GM12878 (cell line): ENCODE data around the gene TRAF7. TPM values are rescaled to one million over a fixed set of nuclear protein-coding genes. Genes with fewer than 3 reads are reported as not detected.
A peak's percentile ranks its signal among the peaks of the same experiment; 100 is the strongest.

Source experiments
- ATAC-seq: fragments of 200-7000 bp; cut with Tn5 transposase; 3 replicates; pipeline ENCODE4 v1.9.1; 2020; ENCODE audit warnings: mild to moderate bottlenecking, moderate library complexity
- BruUV-seq: library from RNA; stranded (reverse); fragments of 400-500 nt; replicated peaks from 2 replicates; lab custom pipeline; 2021; lab: Mats Ljungman, UMichigan
- CTCF ChIA-PET: fragments of 300-600 bp; sonication (Branson Sonifier 250); formaldehyde crosslinking; extraction: SDS; loops from one replicate; lab custom pipeline; 2021; ENCODE audit warnings: inconsistent platforms; lab: Yijun Ruan, JAX
- POLR2A ChIA-PET: fragments of 350-600 bp; formaldehyde crosslinking; extraction: SDS; loops from one replicate; lab custom pipeline; 2021; ENCODE audit warnings: inconsistent platforms; lab: Charles Lee
- RAD21 ChIA-PET: fragments of 300-600 bp; sonication (Branson Sonifier 250); formaldehyde crosslinking; loops from one replicate; lab custom pipeline; 2023; ENCODE audit warnings: antibody characterized with exemption; ENCODE audit not compliant: unreplicated experiment; lab: Charles Lee
- SMC1A ChIA-PET: fragments of 300-600 bp; sonication (Branson Sonifier 250); formaldehyde crosslinking; loops from one replicate; lab custom pipeline; 2023; ENCODE audit not compliant: unreplicated experiment, uncharacterized antibody; lab: Charles Lee
- DNase-seq: peaks from one replicate; pipeline ENCODE4 v3.0.0-alpha.2; 2011; ENCODE audit warnings: low read depth, low spot score
- FAIRE-seq: peaks from 3 replicates; lab custom pipeline; 2011; peaks lifted over from hg19 to GRCh38; lab: Jason Lieb, UNC
- H2AFZ ChIP-seq: 2 replicates; pipeline ENCODE4 v1.6.0; 2011; ENCODE audit warnings: low read depth, low read length, control low read depth; ENCODE audit not compliant: control insufficient read depth
- H3K27ac ChIP-seq: 2 replicates; pipeline ENCODE4 v1.5.1; 2011; ENCODE audit warnings: control low read depth; ENCODE audit not compliant: control insufficient read depth, insufficient read depth
- H3K27me3 ChIP-seq, 2 experiments: replicated peaks in 1 of 2; 2 replicates each; pipeline versions ENCODE4 v1.6.0 to v1.6.1; 2011; ENCODE audit warnings: low read length in 1 of 2; ENCODE audit not compliant: control insufficient read depth in 2 of 2, insufficient read depth in 2 of 2
- H3K36me3 ChIP-seq, 2 experiments: 2 replicates each; pipeline ENCODE4 v1.5.1; 2011; ENCODE audit warnings: low read length in 1 of 2; ENCODE audit not compliant: control insufficient read depth in 2 of 2, insufficient read depth in 2 of 2
- H3K4me1 ChIP-seq: 2 replicates; pipeline ENCODE4 v1.6.1; 2011; ENCODE audit warnings: mild to moderate bottlenecking, low read length, moderate library complexity, mixed read lengths; ENCODE audit not compliant: control insufficient read depth, insufficient read depth
- H3K4me2 ChIP-seq: 2 replicates; pipeline ENCODE4 v1.6.0; 2011; ENCODE audit warnings: control low read depth; ENCODE audit not compliant: control insufficient read depth, insufficient read depth
- H3K4me3 ChIP-seq: fragments of 200-600 bp; sonication (generic); 2 replicates; pipeline ENCODE4 v1.5.1; 2016
- H3K79me2 ChIP-seq: 2 replicates; pipeline ENCODE4 v1.6.0; 2011; ENCODE audit warnings: low read length; ENCODE audit not compliant: control insufficient read depth, insufficient read depth
- H3K9ac ChIP-seq: 2 replicates; pipeline ENCODE4 v1.8.0; 2011; ENCODE audit warnings: low read length, control low read depth, mixed read lengths; ENCODE audit not compliant: control insufficient read depth, insufficient read depth
- H3K9me3 ChIP-seq: replicated peaks from 3 replicates; pipeline ENCODE4 v1.5.1; 2011; ENCODE audit warnings: mild to moderate bottlenecking, low read length; ENCODE audit not compliant: control insufficient read depth, insufficient read depth
- H4K20me1 ChIP-seq: 2 replicates; pipeline ENCODE4 v1.6.0; 2011; ENCODE audit not compliant: control insufficient read depth, insufficient read depth
- MYB ChIP-seq: fragments of 150-350 bp; IDR thresholded peaks from 2 replicates; pipeline ENCODE4 v1.6.1; 2014; ENCODE audit warnings: mild to moderate bottlenecking, low read depth, low read length, borderline replicate concordance
- NR2F1 ChIP-seq: fragments of 450-650 bp; conservative IDR thresholded peaks from 2 replicates; pipeline ENCODE4 v1.6.1; 2017; ENCODE audit warnings: mild to moderate bottlenecking
- SIN3A ChIP-seq: IDR thresholded peaks from 2 replicates; pipeline ENCODE4 v1.6.1; 2012; ENCODE audit warnings: low read depth, low read length, improper control_type of control experiment
- STAT3 ChIP-seq: IDR thresholded peaks from 2 replicates; pipeline ENCODE4 v1.6.1; 2011; ENCODE audit warnings: low read depth, low read length, improper control_type of control experiment
- ZBED1 ChIP-seq: IDR thresholded peaks from 2 replicates; pipeline ENCODE4 v1.6.1; 2016; ENCODE audit warnings: borderline replicate concordance
- WGBS: methylation state at CpG from one replicate; pipeline ENCODE4 v1.1.6; 2016; ENCODE audit warnings: low lambda C conversion rate; ENCODE audit not compliant: insufficient replicate concordance, insufficient coverage; ENCODE audit errors: missing lambda C conversion rate; 5-methylcytosine and 5-hydroxymethylcytosine counted together
- in situ Hi-C: fragments of 300-500 bp; cut with MboI; formaldehyde crosslinking; loops from 9 replicates; pipeline ENCODE4 v1.14.3; 2018; ENCODE audit warnings: mixed read lengths
- intact Hi-C: fragments of 100-400 bp; cut with micrococcal nuclease; formaldehyde crosslinking; loops from one replicate; pipeline ENCODE4 v1.14.2; 2022; ENCODE audit not compliant: unreplicated experiment
- polyA plus RNA-seq, 11 experiments: library from polyadenylated mRNA; depleted of rRNA in 4 of 11; unstranded in 6 of 11; stranded (reverse) in 5 of 11; fragments of >200 nt; fragmentation: Nextera tagmentation in 4 of 11; fragmentation: Illumina TruSeq in 1 of 11; extraction: Ambion mirVana in 4 of 11; extraction: Trizol in 1 of 11; gene quantifications; 1 replicate in 1 of 11; 2 replicates in 10 of 11; pipeline versions ENCODE4 v1.2.1 to v1.2.3, GENCODE V29; 2011 to 2016; ENCODE audit warnings: inconsistent platforms in 2 of 11, missing spikeins in 2 of 11, low read depth in 1 of 11
- total RNA-seq, 4 experiments: library from RNA; depleted of rRNA in 3 of 4; stranded (reverse); fragments of >200 nt in 3 of 4; fragmentation: Illumina TruSeq in 1 of 4; extraction: Trizol in 1 of 4; gene quantifications; 2 replicates each; pipeline versions ENCODE4 v1.2.1 to v1.2.3, GENCODE V29; 2013 to 2021
- TF ChIP-seq, protein P1 (sequence below): fragments of 450-650 bp; formaldehyde crosslinking; IDR thresholded peaks from 2 replicates; pipeline ENCODE4 v1.4.0; 2020; ENCODE audit warnings: mild to moderate bottlenecking, moderate library complexity
- TF ChIP-seq, protein P2 (sequence below): fragments of 450-650 bp; IDR thresholded peaks from 2 replicates; pipeline ENCODE4 v1.6.1; 2017; ENCODE audit warnings: mild to moderate bottlenecking

TRAF7 gene
- total and polyA plus RNA-seq, 10 of the 15 experiments (the other 5 are each of a cell fraction or from before 2014, with no cell fraction given), result 0.61 to 87.0 (median 30.0) TPM

DNA sequence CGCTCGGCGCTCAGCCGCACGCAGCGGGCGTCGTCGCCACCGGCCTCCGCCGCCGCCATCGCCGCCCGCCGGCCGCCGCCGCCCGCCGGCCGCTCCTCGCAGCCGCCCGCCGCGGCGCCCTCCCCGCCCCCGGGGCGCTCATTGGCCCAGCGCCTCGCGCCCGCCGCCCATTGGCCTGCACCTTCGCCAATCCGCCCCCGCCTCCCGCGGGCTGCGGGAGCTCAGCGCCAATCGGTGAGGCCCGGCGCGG, 59.1 kb downstream of the TRAF7 start, which contains the start of gene PGP (continued):
- no peak for TF ChIP-seq MYB
- TF ChIP-seq STAT3, result no peak
- no peak for TF ChIP-seq SIN3A
- no peak for TF ChIP-seq ZBED1
- TF ChIP-seq, all 136 proteins: peak for 12

DNA sequence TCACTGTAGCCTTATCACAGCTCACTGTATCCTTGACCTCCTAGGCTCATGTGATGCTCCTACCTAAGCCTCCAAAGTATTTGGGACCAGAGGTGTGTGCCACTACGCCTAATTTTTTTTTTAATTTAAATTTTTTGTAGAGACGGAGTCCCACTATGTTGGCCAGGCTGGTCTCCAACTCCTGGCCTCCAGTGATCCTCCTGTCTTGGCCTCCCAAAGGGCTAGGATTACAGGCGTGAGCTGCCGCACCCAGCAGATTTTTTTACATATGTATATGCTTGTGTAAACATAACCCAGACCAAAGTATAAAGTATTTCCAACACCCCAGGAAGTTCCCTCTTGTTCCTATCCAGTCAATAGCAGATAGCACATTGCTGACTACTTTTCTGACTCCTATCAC, 60.7 kb downstream of the TRAF7 start:
- FAIRE-seq, result no peak
- Histone ChIP-seq H3K4me3 (no peak overlapping the region), H4K20me1 (no peaks in the 10 kb centered on the region), H3K9ac (no peak overlapping the region), H3K9me3 (no peaks in the 10 kb centered on the region), H3K4me1 (no peaks in the 10 kb centered on the region), H3K4me2 (peak overlapping the region; percentile 32), H2AFZ (no peak overlapping the region), H3K79me2 (peaks cover 16% of the 10 kb centered on the region), H3K36me3 (no peaks in the 10 kb centered on the region; a peak in 1 of 4 replicates), H3K27me3 (no peaks in the 10 kb centered on the region), H3K27ac (no peak overlapping the region)
- TF ChIP-seq NR2F1, result no peak
- TF ChIP-seq, protein P1, sequence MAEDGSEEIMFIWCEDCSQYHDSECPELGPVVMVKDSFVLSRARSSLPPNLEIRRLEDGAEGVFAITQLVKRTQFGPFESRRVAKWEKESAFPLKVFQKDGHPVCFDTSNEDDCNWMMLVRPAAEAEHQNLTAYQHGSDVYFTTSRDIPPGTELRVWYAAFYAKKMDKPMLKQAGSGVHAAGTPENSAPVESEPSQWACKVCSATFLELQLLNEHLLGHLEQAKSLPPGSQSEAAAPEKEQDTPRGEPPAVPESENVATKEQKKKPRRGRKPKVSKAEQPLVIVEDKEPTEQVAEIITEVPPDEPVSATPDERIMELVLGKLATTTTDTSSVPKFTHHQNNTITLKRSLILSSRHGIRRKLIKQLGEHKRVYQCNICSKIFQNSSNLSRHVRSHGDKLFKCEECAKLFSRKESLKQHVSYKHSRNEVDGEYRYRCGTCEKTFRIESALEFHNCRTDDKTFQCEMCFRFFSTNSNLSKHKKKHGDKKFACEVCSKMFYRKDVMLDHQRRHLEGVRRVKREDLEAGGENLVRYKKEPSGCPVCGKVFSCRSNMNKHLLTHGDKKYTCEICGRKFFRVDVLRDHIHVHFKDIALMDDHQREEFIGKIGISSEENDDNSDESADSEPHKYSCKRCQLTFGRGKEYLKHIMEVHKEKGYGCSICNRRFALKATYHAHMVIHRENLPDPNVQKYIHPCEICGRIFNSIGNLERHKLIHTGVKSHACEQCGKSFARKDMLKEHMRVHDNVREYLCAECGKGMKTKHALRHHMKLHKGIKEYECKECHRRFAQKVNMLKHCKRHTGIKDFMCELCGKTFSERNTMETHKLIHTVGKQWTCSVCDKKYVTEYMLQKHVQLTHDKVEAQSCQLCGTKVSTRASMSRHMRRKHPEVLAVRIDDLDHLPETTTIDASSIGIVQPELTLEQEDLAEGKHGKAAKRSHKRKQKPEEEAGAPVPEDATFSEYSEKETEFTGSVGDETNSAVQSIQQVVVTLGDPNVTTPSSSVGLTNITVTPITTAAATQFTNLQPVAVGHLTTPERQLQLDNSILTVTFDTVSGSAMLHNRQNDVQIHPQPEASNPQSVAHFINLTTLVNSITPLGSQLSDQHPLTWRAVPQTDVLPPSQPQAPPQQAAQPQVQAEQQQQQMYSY (CRISPR knock-in tag), result no peak
- TF ChIP-seq, protein P2, sequence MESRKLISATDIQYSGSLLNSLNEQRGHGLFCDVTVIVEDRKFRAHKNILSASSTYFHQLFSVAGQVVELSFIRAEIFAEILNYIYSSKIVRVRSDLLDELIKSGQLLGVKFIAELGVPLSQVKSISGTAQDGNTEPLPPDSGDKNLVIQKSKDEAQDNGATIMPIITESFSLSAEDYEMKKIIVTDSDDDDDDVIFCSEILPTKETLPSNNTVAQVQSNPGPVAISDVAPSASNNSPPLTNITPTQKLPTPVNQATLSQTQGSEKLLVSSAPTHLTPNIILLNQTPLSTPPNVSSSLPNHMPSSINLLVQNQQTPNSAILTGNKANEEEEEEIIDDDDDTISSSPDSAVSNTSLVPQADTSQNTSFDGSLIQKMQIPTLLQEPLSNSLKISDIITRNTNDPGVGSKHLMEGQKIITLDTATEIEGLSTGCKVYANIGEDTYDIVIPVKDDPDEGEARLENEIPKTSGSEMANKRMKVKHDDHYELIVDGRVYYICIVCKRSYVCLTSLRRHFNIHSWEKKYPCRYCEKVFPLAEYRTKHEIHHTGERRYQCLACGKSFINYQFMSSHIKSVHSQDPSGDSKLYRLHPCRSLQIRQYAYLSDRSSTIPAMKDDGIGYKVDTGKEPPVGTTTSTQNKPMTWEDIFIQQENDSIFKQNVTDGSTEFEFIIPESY, result no peak
- ChIA-PET SMC1A (interaction anchor here (0.6 kb wide), 1 partner anchor 782 kb away, joined by 3 read pairs; no protein-coding TSS in a partner anchor), POLR2A (no interaction called here), CTCF (interaction anchor here (0.7 kb wide), 1 partner anchor 213 kb away, joined by 3 read pairs; no protein-coding TSS in a partner anchor), RAD21 (no interaction called here)
- no peak for DNase-seq
- no TSS peak for BruUV-seq
- intact Hi-C loops (no loop called here), in situ Hi-C loops (no loop called here)
- 91% methylated on average over 4 of the region's 4 CpGs for WGBS
- ATAC-seq, result no peak
